BJ (cell line): Measurements from ENCODE around the gene GPR143. TPM values are rescaled to one million over a fixed set of nuclear protein-coding genes. Genes with fewer than 3 reads are reported as not detected.
A peak's percentile ranks its signal among the peaks of the same experiment; 100 is the strongest.

Experiments
- CTCF ChIA-PET: fragments of 350-600 bp; formaldehyde crosslinking; extraction: SDS; loops from one replicate; lab custom pipeline; 2021; ENCODE audit warnings: antibody characterized with exemption, inconsistent platforms; lab: Yijun Ruan, JAX
- POLR2A ChIA-PET: fragments of 300-600 bp; sonication (Branson Sonifier 250); formaldehyde crosslinking; extraction: SDS; loops from one replicate; lab custom pipeline; 2021; ENCODE audit warnings: antibody characterized with exemption; lab: Charles Lee
- DNase-seq: peaks from one replicate; pipeline ENCODE4 v3.0.0-alpha.2; 2011; ENCODE audit warnings: low read depth
- H3K27me3 ChIP-seq: 2 replicates; pipeline ENCODE4 v1.6.0; 2011; ENCODE audit warnings: low read length; ENCODE audit not compliant: control insufficient read depth, insufficient read depth
- H3K36me3 ChIP-seq: 2 replicates; pipeline ENCODE4 v1.5.1; 2011; ENCODE audit warnings: low read length; ENCODE audit not compliant: control insufficient read depth, insufficient read depth
- H3K4me3 ChIP-seq: 2 replicates; pipeline ENCODE4 v1.5.1; 2011; ENCODE audit warnings: low read depth, mild to moderate bottlenecking, control low read depth, low read length
- CTCF ChIP-seq: IDR thresholded peaks from 2 replicates; pipeline ENCODE4 v1.5.1; 2011; ENCODE audit warnings: low read depth, mild to moderate bottlenecking, control low read depth, inconsistent platforms, low read length, moderate library complexity; ENCODE audit not compliant: insufficient read depth
- polyA plus RNA-seq: library from polyadenylated mRNA; depleted of rRNA; stranded (reverse); fragments of >200 nt; gene quantifications from 2 replicates; pipeline ENCODE4 v1.2.3, GENCODE V29; 2011

Gene GPR143
- polyA plus RNA-seq, 1 experiment: not detected

- no peak for DNase-seq
- H3K4me3 ChIP-seq: no peak overlapping the region
- no peak for TF ChIP-seq CTCF
- ChIA-PET POLR2A (no interaction called here), CTCF (interaction anchor here (1.6 kb wide), 1 partner anchor 894 kb away, joined by 4 read pairs; no protein-coding TSS in a partner anchor)
- H3K27me3 ChIP-seq: no peaks in the 10 kb centered on the region
- peaks cover 13% of the 10 kb centered on the region for H3K36me3 ChIP-seq
Measured at GRCh38 chrX:9710332-9710731, 55.3 kb downstream of the GPR143 start.

- H3K36me3 ChIP-seq: peaks cover 9% of the 10 kb centered on the region
- CTCF ChIA-PET: interaction anchor here (0.7 to 1.6 kb wide), 5 partner anchors 8 to 893 kb away, joined by 3 to 4 read pairs (median 3); no protein-coding TSS in a partner anchor
- H3K27me3 ChIP-seq: no peaks in the 10 kb centered on the region
- no peak for DNase-seq
- H3K4me3 ChIP-seq: no peak overlapping the region
- peak; percentile 79 for TF ChIP-seq CTCF
- POLR2A ChIA-PET: no interaction called here
Measured at GRCh38 chrX:9708923-9709553, 56.6 kb downstream of the GPR143 start.

- TF ChIP-seq CTCF: no peak
- CTCF ChIA-PET: interaction anchor here (0.7 to 1.4 kb wide), 4 partner anchors 8 to 839 kb away, joined by 3 to 4 read pairs (median 3); no protein-coding TSS in a partner anchor
- POLR2A ChIA-PET: no interaction called here
- DNase-seq: no peak
- Histone ChIP-seq H3K36me3 (peaks cover 12% of the 10 kb centered on the region), H3K4me3 (no peak overlapping the region), H3K27me3 (no peaks in the 10 kb centered on the region)
Measured at GRCh38 chrX:9708086-9708485, 57.6 kb downstream of the GPR143 start.

- H3K4me3 ChIP-seq: no peak overlapping the region
- DNase-seq: no peak
- TF ChIP-seq CTCF: no peak
- H3K36me3 ChIP-seq: peaks cover 12% of the 10 kb centered on the region
- POLR2A ChIA-PET: no interaction called here
- no peaks in the 10 kb centered on the region for H3K27me3 ChIP-seq
- CTCF ChIA-PET: interaction anchor here (1.4 kb wide), 1 partner anchor 10 kb away, joined by 4 read pairs; no protein-coding TSS in a partner anchor
Measured at GRCh38 chrX:9707306-9708033, 58.2 kb downstream of the GPR143 start.

- Histone ChIP-seq H3K4me3 (no peak overlapping the region), H3K27me3 (no peaks in the 10 kb centered on the region), H3K36me3 (peaks cover 8% of the 10 kb centered on the region; the same call in 1 of the 2 replicates)
- no peak for TF ChIP-seq CTCF
- ChIA-PET POLR2A (no interaction called here), CTCF (interaction anchor here (0.7 kb wide), 1 partner anchor 12 kb away, joined by 3 read pairs; no protein-coding TSS in a partner anchor)
- DNase-seq: no peak
Measured at GRCh38 chrX:9706421-9706820, 59.2 kb downstream of the GPR143 start.
